Nephron (organoid): ENCODE results near the gene UBR1.

ENCODE experiments used
- H3K27ac Mint-ChIP-seq, 3 experiments: 2 replicates each; pipeline ENCODE4 v1.8.0; 2020; ENCODE audit warnings: mixed read lengths in 3 of 3, mild to moderate bottlenecking in 2 of 3, moderate library complexity in 1 of 3
- H3K27me3 Mint-ChIP-seq: 2 replicates; pipeline ENCODE4 v1.8.0; 2021; ENCODE audit warnings: low read depth, mild to moderate bottlenecking, moderate library complexity, mixed read lengths
- H3K36me3 Mint-ChIP-seq: 2 replicates; pipeline ENCODE4 v1.8.0; 2020; ENCODE audit warnings: low read depth, mixed read lengths
- H3K4me1 Mint-ChIP-seq: 2 replicates; pipeline ENCODE4 v1.8.0; 2020; ENCODE audit warnings: mixed read lengths
- H3K4me3 Mint-ChIP-seq, 3 experiments: 2 replicates each; pipeline ENCODE4 v1.8.0; 2020; ENCODE audit warnings: mild to moderate bottlenecking in 3 of 3, mixed read lengths in 3 of 3, moderate library complexity in 2 of 3
- H3K9me3 Mint-ChIP-seq: 2 replicates; pipeline ENCODE4 v1.8.0; 2020; ENCODE audit warnings: mixed read lengths
- CTCF ChIP-seq, 3 experiments: fragments of 200-600 bp; sonication (generic); IDR thresholded peaks; one replicate each; pipeline ENCODE4 v1.5.0; 2021; ENCODE audit warnings: antibody characterized with exemption in 3 of 3; ENCODE audit not compliant: unreplicated experiment in 3 of 3

Gene UBR1

GRCh38 chr15:42931702-42932486 is 173.9 kb downstream of the UBR1 start:
- Mint-ChIP-seq H3K36me3 (no peaks in the 10 kb centered on the region), H3K9me3 (no peaks in the 10 kb centered on the region), H3K4me1 (no peaks in the 10 kb centered on the region), H3K27ac (no peak overlapping the region), H3K4me3 (no peak overlapping the region), H3K27me3 (no peaks in the 10 kb centered on the region)
- TF ChIP-seq CTCF (IDR thresholded peaks at IDR 0.05; ENCODE audit: unreplicated experiment in 3 of 3), result no peak

- TF ChIP-seq CTCF (IDR thresholded peaks at IDR 0.05; ENCODE audit: unreplicated experiment in 3 of 3), result no peak
- H3K27me3 Mint-ChIP-seq, result no peaks in the 10 kb centered on the region
- H3K4me3 Mint-ChIP-seq, result no peak overlapping the region
- H3K36me3 Mint-ChIP-seq, result no peaks in the 10 kb centered on the region
- H3K27ac Mint-ChIP-seq, result no peak overlapping the region
- H3K9me3 Mint-ChIP-seq, result no peaks in the 10 kb centered on the region
- H3K4me1 Mint-ChIP-seq, result no peaks in the 10 kb centered on the region
Observed at GRCh38 chr15:42929306-42929848, 176.5 kb downstream of the UBR1 start.

- H3K4me1 Mint-ChIP-seq, result peaks cover 18% of the 10 kb centered on the region
- no peak for TF ChIP-seq CTCF (IDR thresholded peaks at IDR 0.05; ENCODE audit: unreplicated experiment in 3 of 3)
- H3K36me3 Mint-ChIP-seq, result no peaks in the 10 kb centered on the region
- H3K4me3 Mint-ChIP-seq, result peak overlapping the region; percentile 91 to 93 (median 93)
- no peaks in the 10 kb centered on the region for H3K9me3 Mint-ChIP-seq
- H3K27me3 Mint-ChIP-seq, result no peaks in the 10 kb centered on the region
- H3K27ac Mint-ChIP-seq, result peak overlapping the region in 2 of 3 experiments; percentile 14 to 63
Observed at GRCh38 chr15:42921342-42921731, 184.5 kb downstream of the UBR1 start.

- Mint-ChIP-seq H3K4me3 (peak within 1 kb of the TSS; percentile 91 to 96 (median 95)), H3K27ac (peak within 1 kb of the TSS; percentile 63 to 80 (median 78)), H3K27me3 (no peaks in the 10 kb centered on the region), H3K4me1 (peaks cover 18% of the 10 kb centered on the region), H3K9me3 (no peaks in the 10 kb centered on the region), H3K36me3 (no peaks in the 10 kb centered on the region)
- peak in 1 of 3 experiments; percentile 19 for TF ChIP-seq CTCF (IDR thresholded peaks at IDR 0.05; ENCODE audit: unreplicated experiment in 3 of 3)
Observed at GRCh38 chr15:42920519-42921341, 185.1 kb downstream of the UBR1 start, which contains the start of gene TTBK2. Gene TTBK2, minus strand, starts transcription at chr15:42920778. Its CDS starts 42,161 bp downstream, at chr15:42878617.

GRCh38 chr15:42919799-42920518 is 185.9 kb downstream of the UBR1 start:
- no peak for TF ChIP-seq CTCF (IDR thresholded peaks at IDR 0.05; ENCODE audit: unreplicated experiment in 3 of 3)
- Mint-ChIP-seq H3K4me3 (peak overlapping the region; percentile 91 to 96 (median 95)), H3K36me3 (no peaks in the 10 kb centered on the region), H3K27ac (peak overlapping the region; percentile 55 to 78 (median 76)), H3K9me3 (no peaks in the 10 kb centered on the region), H3K27me3 (no peaks in the 10 kb centered on the region), H3K4me1 (peaks cover 19% of the 10 kb centered on the region)
